K562 (cell line): Measurements from ENCODE around the gene NUDCD3. TPM values are rescaled to one million over a fixed set of nuclear protein-coding genes. Genes with fewer than 3 reads are reported as not detected.

Source experiments
- ATAC-seq: fragments of 200-7000 bp; cut with Tn5 transposase; 3 replicates; pipeline ENCODE4 v1.9.1; 2020; ENCODE audit warnings: moderate library complexity
- BruUV-seq: library from RNA; stranded (reverse); fragments of 400-500 nt; replicated peaks from 2 replicates; lab custom pipeline; 2021; lab: Mats Ljungman, UMichigan
- CTCF ChIA-PET: fragments of 300-600 bp; formaldehyde crosslinking; extraction: SDS; loops from one replicate; lab custom pipeline; 2021; ENCODE audit warnings: low intra/inter-chr PET ratio; lab: Yijun Ruan, JAX
- POLR2A ChIA-PET: fragments of 300-600, 350-650 bp; sonication (Branson Sonifier 250); formaldehyde crosslinking; extraction: SDS; loops from one replicate; lab custom pipeline; 2021; ENCODE audit warnings: antibody characterized with exemption, inconsistent platforms; lab: Yijun Ruan, JAX
- DNase-seq, 4 experiments: peaks; one replicate each; pipeline versions ENCODE4 v3.0.0 to v3.0.0-alpha.2; 2011 to 2018; ENCODE audit warnings: low spot score in 3 of 4, mixed read lengths in 3 of 4; ENCODE audit errors: extremely low read depth in 1 of 4
- FAIRE-seq: peaks from 2 replicates; lab custom pipeline; 2011; peaks lifted over from hg19 to GRCh38; lab: Jason Lieb, UNC
- H2AFZ ChIP-seq: 2 replicates; pipeline ENCODE4 v1.6.0; 2011; ENCODE audit warnings: low read depth, low read length, control low read depth, inconsistent platforms
- H3K27ac ChIP-seq: fragments of 200-600 bp; 3 replicates; pipeline ENCODE4 v1.8.0; 2011; ENCODE audit warnings: low read depth, mild to moderate bottlenecking, control low read depth, inconsistent platforms, low read length, moderate library complexity, mixed read lengths; ENCODE audit errors: extremely low read depth
- H3K27me3 ChIP-seq, 2 experiments: fragments of 300-600 bp in 1 of 2; 2 replicates in 1 of 2; 3 replicates in 1 of 2; pipeline versions ENCODE4 v1.6.0 to v1.8.0; 2011; ENCODE audit warnings: inconsistent platforms in 2 of 2, low read length in 2 of 2, mild to moderate bottlenecking in 1 of 2, mixed read lengths in 1 of 2, moderate library complexity in 1 of 2; ENCODE audit not compliant: control insufficient read depth in 2 of 2, insufficient read depth in 2 of 2
- H3K36me3 ChIP-seq: fragments of 300-600 bp; 3 replicates; pipeline ENCODE4 v1.8.0; 2011; ENCODE audit warnings: mild to moderate bottlenecking, low read length, inconsistent platforms; ENCODE audit not compliant: control insufficient read depth, insufficient read depth
- H3K4me1 ChIP-seq, 2 experiments: fragments of 200-600 bp in 1 of 2; replicated peaks in 1 of 2; 2 replicates in 1 of 2; 3 replicates in 1 of 2; pipeline versions ENCODE4 v1.5.1 to v1.8.0; 2011; ENCODE audit warnings: inconsistent platforms in 2 of 2, low read length in 2 of 2, mild to moderate bottlenecking in 1 of 2, mixed read lengths in 1 of 2, moderate library complexity in 1 of 2; ENCODE audit not compliant: control insufficient read depth in 2 of 2, insufficient read depth in 2 of 2
- H3K4me2 ChIP-seq: 2 replicates; pipeline ENCODE4 v1.6.1; 2011; ENCODE audit warnings: low read length, control low read depth, inconsistent platforms, mixed read lengths; ENCODE audit not compliant: insufficient read depth
- H3K4me3 ChIP-seq: fragments of 200-600 bp; sonication (generic), shearing (Covaris generic); 2 replicates; pipeline ENCODE4 v1.5.1; 2016; ENCODE audit warnings: control low read depth, inconsistent platforms
- H3K79me2 ChIP-seq: fragments of 200-600 bp; 3 replicates; pipeline ENCODE4 v1.8.0; 2011; ENCODE audit warnings: low read length, inconsistent platforms; ENCODE audit not compliant: control insufficient read depth, insufficient read depth
- H3K9ac ChIP-seq, 2 experiments: 2 replicates each; pipeline versions ENCODE4 v1.6.0 to v1.6.1; 2011; ENCODE audit warnings: low read depth in 2 of 2, low read length in 2 of 2, control low read depth in 1 of 2, inconsistent platforms in 1 of 2, mild to moderate bottlenecking in 1 of 2, mixed read lengths in 1 of 2; ENCODE audit not compliant: insufficient read depth in 1 of 2
- H3K9me1 ChIP-seq: one replicate; pipeline ENCODE4 v1.6.0; 2011; ENCODE audit warnings: inconsistent platforms, mild to moderate bottlenecking, low read length, moderate library complexity; ENCODE audit not compliant: control insufficient read depth, insufficient read depth
- H3K9me3 ChIP-seq: replicated peaks from 2 replicates; pipeline ENCODE4 v1.5.1; 2011; ENCODE audit warnings: low read depth, low read length, inconsistent platforms; ENCODE audit not compliant: control insufficient read depth, insufficient read depth
- H4K20me1 ChIP-seq: replicated peaks from 2 replicates; pipeline ENCODE4 v1.6.1; 2011; ENCODE audit warnings: low read length, inconsistent platforms, mixed read lengths; ENCODE audit not compliant: control insufficient read depth, insufficient read depth
- ATF7 ChIP-seq: fragments of 450-650 bp; IDR thresholded peaks from 2 replicates; pipeline ENCODE4 v1.7.1; 2014; ENCODE audit warnings: mild to moderate bottlenecking, moderate library complexity
- CC2D1A ChIP-seq: fragments of 450-650 bp; IDR thresholded peaks from 2 replicates; pipeline ENCODE4 v1.6.1; 2017; ENCODE audit warnings: mild to moderate bottlenecking
- GABPA ChIP-seq: fragments of 200-800 bp; sonication (Bioruptor generic); conservative IDR thresholded peaks from 2 replicates; pipeline ENCODE4 v1.6.1; 2016; ENCODE audit warnings: low read depth, missing genetic modification characterization, missing compliant biosample characterization
- RBM17 ChIP-seq: fragments of 200-400 bp; formaldehyde crosslinking; IDR thresholded peaks from 2 replicates; pipeline ENCODE4 v1.6.1; 2017; ENCODE audit warnings: low read depth, mild to moderate bottlenecking, low read length, borderline replicate concordance
- ZNF146 ChIP-seq: IDR thresholded peaks from one replicate; pipeline ENCODE4 v1.6.1; 2018; ENCODE audit warnings: missing compliant biosample characterization; ENCODE audit not compliant: unreplicated experiment
- ZNF263 ChIP-seq: sonication (generic); formaldehyde crosslinking; IDR thresholded peaks from 2 replicates; pipeline ENCODE4 v1.8.0; 2022; ENCODE audit warnings: mild to moderate bottlenecking, missing genetic modification reagents, borderline replicate concordance
- ZNF347 ChIP-seq: fragments of 450-650 bp; formaldehyde crosslinking; IDR thresholded peaks from 2 replicates; pipeline ENCODE4 v1.4.0; 2020; ENCODE audit warnings: low read depth, mild to moderate bottlenecking, moderate library complexity
- ZNF431 ChIP-seq: sonication (generic); formaldehyde crosslinking; IDR thresholded peaks from 2 replicates; pipeline ENCODE4 v1.8.0; 2022; ENCODE audit warnings: mild to moderate bottlenecking, missing genetic modification reagents
- ZNF778 ChIP-seq: fragments of 450-650 bp; formaldehyde crosslinking; IDR thresholded peaks from 2 replicates; pipeline ENCODE4 v1.4.0; 2020; ENCODE audit warnings: mild to moderate bottlenecking, moderate library complexity
- WGBS: fragments of 100-300 bp; shearing (Covaris generic); methylation state at CpG from one replicate; pipeline ENCODE4 v1.1.6; 2016; ENCODE audit warnings: low coverage, mixed read lengths; ENCODE audit not compliant: insufficient coverage; ENCODE audit errors: missing lambda C conversion rate; 5-methylcytosine and 5-hydroxymethylcytosine counted together
- in situ Hi-C: fragments of 300-500 bp; cut with MboI; formaldehyde crosslinking; loops from 4 replicates; pipeline ENCODE4 v1.15.0; 2018; ENCODE audit warnings: inconsistent platforms, mixed read lengths
- intact Hi-C: fragments of 100-400 bp; cut with micrococcal nuclease; formaldehyde crosslinking; loops from 2 replicates; pipeline ENCODE4 v1.14.2; 2022
- polyA plus RNA-seq, 8 experiments: library from polyadenylated mRNA; depleted of rRNA in 4 of 8; stranded (reverse) in 5 of 8; unstranded in 3 of 8; fragments of >200 nt; fragmentation: Nextera tagmentation in 2 of 8; fragmentation: Illumina TruSeq in 1 of 8; extraction: Ambion mirVana in 2 of 8; extraction: Trizol in 1 of 8; gene quantifications; 2 replicates each; pipeline versions ENCODE4 v1.2.1 to v1.2.3, GENCODE V29; 2011 to 2014; ENCODE audit warnings: inconsistent platforms in 1 of 8, missing spikeins in 1 of 8
- total RNA-seq, 7 experiments: library from RNA; depleted of rRNA in 6 of 7; stranded (reverse); fragments of >200 nt in 6 of 7; fragmentation: Illumina TruSeq in 2 of 7; extraction: Trizol in 2 of 7; gene quantifications; 2 replicates each; pipeline versions ENCODE4 v1.2.1 to v1.2.3, GENCODE V29; 2011 to 2021; ENCODE audit warnings: low replicate concordance in 1 of 7
- TF ChIP-seq, protein P1 (sequence below): fragments of 450-650 bp; IDR thresholded peaks from 2 replicates; pipeline ENCODE4 v1.7.1; 2018; ENCODE audit warnings: mild to moderate bottlenecking, low read depth; ENCODE audit not compliant: partially characterized antibody
- TF ChIP-seq, protein P2 (sequence below): fragments of 450-650 bp; IDR thresholded peaks from 2 replicates; pipeline ENCODE4 v1.6.1; 2017; ENCODE audit warnings: antibody characterized with exemption, mild to moderate bottlenecking
- TF ChIP-seq, protein P3 (sequence below): sonication (generic); formaldehyde crosslinking; IDR thresholded peaks from 2 replicates; pipeline ENCODE4 v1.8.0; 2022; ENCODE audit warnings: missing genetic modification reagents, mild to moderate bottlenecking, borderline replicate concordance

The NUDCD3 gene
- total and polyA plus RNA-seq, 9 of the 15 experiments (the other 6 are each of a cell fraction or from before 2014, with no cell fraction given) = 24.8 to 64.2 (median 42.6) TPM

DNA sequence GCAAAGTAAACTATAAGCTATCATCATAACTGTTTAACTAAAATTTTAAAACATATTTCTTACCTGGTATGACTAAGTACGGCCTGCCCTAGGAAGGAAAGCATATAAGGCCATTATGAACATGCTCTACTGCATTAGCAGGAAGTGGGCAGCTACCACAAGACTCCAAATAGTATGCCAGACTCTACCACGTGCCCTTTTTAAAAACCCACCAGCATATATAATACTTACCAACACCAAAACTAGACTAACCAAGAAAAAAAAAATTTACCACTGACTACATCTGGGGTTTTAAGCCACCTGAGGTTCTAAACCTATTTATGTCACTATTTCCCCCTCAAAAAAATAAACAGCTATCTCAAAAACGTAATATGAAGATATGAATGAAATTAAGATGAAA is 30.1 kb downstream of the NUDCD3 start (continued):
- no peak for TF ChIP-seq ZNF431
- TF ChIP-seq, protein P1, sequence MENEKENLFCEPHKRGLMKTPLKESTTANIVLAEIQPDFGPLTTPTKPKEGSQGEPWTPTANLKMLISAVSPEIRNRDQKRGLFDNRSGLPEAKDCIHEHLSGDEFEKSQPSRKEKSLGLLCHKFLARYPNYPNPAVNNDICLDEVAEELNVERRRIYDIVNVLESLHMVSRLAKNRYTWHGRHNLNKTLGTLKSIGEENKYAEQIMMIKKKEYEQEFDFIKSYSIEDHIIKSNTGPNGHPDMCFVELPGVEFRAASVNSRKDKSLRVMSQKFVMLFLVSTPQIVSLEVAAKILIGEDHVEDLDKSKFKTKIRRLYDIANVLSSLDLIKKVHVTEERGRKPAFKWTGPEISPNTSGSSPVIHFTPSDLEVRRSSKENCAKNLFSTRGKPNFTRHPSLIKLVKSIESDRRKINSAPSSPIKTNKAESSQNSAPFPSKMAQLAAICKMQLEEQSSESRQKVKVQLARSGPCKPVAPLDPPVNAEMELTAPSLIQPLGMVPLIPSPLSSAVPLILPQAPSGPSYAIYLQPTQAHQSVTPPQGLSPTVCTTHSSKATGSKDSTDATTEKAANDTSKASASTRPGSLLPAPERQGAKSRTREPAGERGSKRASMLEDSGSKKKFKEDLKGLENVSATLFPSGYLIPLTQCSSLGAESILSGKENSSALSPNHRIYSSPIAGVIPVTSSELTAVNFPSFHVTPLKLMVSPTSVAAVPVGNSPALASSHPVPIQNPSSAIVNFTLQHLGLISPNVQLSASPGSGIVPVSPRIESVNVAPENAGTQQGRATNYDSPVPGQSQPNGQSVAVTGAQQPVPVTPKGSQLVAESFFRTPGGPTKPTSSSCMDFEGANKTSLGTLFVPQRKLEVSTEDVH = no peak

DNA sequence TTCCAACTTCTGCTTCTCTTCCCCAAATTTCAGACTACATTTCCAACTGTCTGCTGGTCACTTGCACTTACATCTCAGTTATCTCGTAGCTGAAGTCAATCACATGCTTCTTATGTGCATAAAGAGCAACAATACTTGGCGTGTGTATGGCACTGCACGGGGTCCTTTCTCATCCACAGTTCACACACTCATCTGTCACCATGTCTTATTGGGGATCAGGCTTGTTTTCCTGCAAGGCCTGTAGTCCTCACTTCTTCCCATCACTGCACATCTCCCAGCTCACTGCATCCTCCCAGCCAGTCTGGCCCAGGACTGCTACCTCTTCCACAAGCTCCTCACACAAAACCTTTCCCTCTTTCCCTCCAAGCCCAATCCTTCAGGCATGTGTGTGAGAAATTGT is 35.3 kb downstream of the NUDCD3 start:
- no TSS peak for BruUV-seq
- CTCF ChIA-PET = no interaction called here
- no peaks in the 10 kb centered on the region for H3K9me1 ChIP-seq
- no peak for TF ChIP-seq GABPA
- no peak for TF ChIP-seq ZNF778 (CRISPR knock-in tag)
- TF ChIP-seq, protein P2, sequence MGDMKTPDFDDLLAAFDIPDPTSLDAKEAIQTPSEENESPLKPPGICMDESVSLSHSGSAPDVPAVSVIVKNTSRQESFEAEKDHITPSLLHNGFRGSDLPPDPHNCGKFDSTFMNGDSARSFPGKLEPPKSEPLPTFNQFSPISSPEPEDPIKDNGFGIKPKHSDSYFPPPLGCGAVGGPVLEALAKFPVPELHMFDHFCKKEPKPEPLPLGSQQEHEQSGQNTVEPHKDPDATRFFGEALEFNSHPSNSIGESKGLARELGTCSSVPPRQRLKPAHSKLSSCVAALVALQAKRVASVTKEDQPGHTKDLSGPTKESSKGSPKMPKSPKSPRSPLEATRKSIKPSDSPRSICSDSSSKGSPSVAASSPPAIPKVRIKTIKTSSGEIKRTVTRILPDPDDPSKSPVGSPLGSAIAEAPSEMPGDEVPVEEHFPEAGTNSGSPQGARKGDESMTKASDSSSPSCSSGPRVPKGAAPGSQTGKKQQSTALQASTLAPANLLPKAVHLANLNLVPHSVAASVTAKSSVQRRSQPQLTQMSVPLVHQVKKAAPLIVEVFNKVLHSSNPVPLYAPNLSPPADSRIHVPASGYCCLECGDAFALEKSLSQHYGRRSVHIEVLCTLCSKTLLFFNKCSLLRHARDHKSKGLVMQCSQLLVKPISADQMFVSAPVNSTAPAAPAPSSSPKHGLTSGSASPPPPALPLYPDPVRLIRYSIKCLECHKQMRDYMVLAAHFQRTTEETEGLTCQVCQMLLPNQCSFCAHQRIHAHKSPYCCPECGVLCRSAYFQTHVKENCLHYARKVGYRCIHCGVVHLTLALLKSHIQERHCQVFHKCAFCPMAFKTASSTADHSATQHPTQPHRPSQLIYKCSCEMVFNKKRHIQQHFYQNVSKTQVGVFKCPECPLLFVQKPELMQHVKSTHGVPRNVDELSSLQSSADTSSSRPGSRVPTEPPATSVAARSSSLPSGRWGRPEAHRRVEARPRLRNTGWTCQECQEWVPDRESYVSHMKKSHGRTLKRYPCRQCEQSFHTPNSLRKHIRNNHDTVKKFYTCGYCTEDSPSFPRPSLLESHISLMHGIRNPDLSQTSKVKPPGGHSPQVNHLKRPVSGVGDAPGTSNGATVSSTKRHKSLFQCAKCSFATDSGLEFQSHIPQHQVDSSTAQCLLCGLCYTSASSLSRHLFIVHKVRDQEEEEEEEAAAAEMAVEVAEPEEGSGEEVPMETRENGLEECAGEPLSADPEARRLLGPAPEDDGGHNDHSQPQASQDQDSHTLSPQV = no peak
- no peak for TF ChIP-seq ATF7
- TF ChIP-seq ZNF347 (CRISPR knock-in tag) = no peak
- no peak for TF ChIP-seq CC2D1A
- no peak for TF ChIP-seq RBM17
- no peak for TF ChIP-seq ZNF263 (CRISPR knock-in tag)
- TF ChIP-seq ZNF146 (CRISPR knock-in tag) = no peak
- TF ChIP-seq, protein P3, sequence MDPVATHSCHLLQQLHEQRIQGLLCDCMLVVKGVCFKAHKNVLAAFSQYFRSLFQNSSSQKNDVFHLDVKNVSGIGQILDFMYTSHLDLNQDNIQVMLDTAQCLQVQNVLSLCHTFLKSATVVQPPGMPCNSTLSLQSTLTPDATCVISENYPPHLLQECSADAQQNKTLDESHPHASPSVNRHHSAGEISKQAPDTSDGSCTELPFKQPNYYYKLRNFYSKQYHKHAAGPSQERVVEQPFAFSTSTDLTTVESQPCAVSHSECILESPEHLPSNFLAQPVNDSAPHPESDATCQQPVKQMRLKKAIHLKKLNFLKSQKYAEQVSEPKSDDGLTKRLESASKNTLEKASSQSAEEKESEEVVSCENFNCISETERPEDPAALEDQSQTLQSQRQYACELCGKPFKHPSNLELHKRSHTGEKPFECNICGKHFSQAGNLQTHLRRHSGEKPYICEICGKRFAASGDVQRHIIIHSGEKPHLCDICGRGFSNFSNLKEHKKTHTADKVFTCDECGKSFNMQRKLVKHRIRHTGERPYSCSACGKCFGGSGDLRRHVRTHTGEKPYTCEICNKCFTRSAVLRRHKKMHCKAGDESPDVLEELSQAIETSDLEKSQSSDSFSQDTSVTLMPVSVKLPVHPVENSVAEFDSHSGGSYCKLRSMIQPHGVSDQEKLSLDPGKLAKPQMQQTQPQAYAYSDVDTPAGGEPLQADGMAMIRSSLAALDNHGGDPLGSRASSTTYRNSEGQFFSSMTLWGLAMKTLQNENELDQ (CRISPR knock-in tag) = no peak
- peaks cover 37% of the 10 kb centered on the region; the same call in 2 of the 3 replicates for H3K79me2 ChIP-seq
- DNase-seq (no peak), ATAC-seq (no peak), FAIRE-seq (no peak)
- H3K27me3 ChIP-seq = no peaks in the 10 kb centered on the region
- H3K9me3 ChIP-seq = no peaks in the 10 kb centered on the region
- 94% methylated on average over 3 of the region's 3 CpGs for WGBS
- no peak overlapping the region for H3K27ac ChIP-seq
- intact Hi-C loops = no loop called here
- no peak overlapping the region for H3K4me3 ChIP-seq
- H3K9ac ChIP-seq = no peak overlapping the region
- in situ Hi-C loops = no loop called here
- POLR2A ChIA-PET = interaction anchor here (0.6 kb wide), 2 partner anchors 12 to 213 kb away, joined by 3 read pairs; no protein-coding TSS in a partner anchor
- H3K36me3 ChIP-seq = peaks cover 31% of the 10 kb centered on the region; the same call in 2 of the 3 replicates
- no peak overlapping the region for H2AFZ ChIP-seq
- no peak overlapping the region for H3K4me2 ChIP-seq
- H3K4me1 ChIP-seq = no peaks in the 10 kb centered on the region
- no peaks in the 10 kb centered on the region; the same call in 1 of the 2 replicates for H4K20me1 ChIP-seq
